Epithelial cell of proximal tubule (primary cell): Measurements from ENCODE around the gene SCN2A. TPM values are rescaled to one million over a fixed set of nuclear protein-coding genes. Genes with fewer than 3 reads are reported as not detected.

Experiments
- DNase-seq: peaks from one replicate; pipeline ENCODE4 v3.0.0-alpha.2; 2011; ENCODE audit warnings: low read depth
- H3K4me3 ChIP-seq: 2 replicates; pipeline ENCODE4 v1.5.1; 2011; ENCODE audit warnings: low read depth, mild to moderate bottlenecking, low read length
- total RNA-seq: library from RNA; depleted of rRNA; stranded (reverse); fragments of >200 nt; gene quantifications from 2 replicates; pipeline ENCODE4 v1.2.3, GENCODE V29; 2015
- TF ChIP-seq, protein P1 (sequence below): conservative IDR thresholded peaks from 2 replicates; pipeline ENCODE4 v1.5.1; 2012; ENCODE audit warnings: low read depth, mild to moderate bottlenecking, low read length

SCN2A gene
- total RNA-seq, 1 donor from 2014 or later = under 0.01 TPM

DNA sequence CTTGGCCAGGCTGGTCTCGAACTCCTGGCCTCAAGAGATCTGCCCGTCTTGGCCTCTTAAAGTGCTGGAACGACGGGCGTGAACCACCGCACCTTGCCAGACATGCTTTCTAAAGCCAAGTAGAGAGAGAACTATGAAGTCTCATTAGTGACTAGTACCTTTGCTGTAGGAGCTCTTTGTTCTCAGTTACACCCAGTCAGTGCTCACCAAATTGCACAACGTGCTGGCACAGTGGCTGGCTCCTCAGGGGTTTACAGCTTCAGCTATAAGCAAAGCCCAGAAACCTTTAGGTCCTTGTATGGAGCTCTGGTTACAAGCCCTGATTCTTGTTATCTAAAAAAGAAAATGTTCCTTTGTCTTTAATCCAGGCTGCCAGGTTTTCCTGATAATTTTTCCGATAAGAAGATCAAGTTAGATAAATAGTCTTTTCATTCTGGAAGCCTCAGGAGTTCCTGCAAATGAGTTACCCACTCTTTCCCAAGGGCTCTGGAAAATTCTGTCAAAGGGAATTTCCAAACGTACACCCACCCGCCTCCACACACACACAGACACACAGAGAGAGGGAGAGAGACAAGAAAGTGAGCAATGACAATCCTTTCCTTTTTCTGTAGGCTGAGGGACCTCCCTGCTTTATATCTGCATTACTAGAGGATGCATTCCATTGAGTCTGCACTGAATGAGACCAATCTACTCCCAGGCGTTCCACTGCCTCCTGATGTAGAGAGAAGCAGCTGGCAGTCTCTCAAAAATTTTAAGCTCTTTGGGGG is 130.1 kb downstream of the SCN2A start:
- no peak overlapping the region for H3K4me3 ChIP-seq
- DNase-seq = no peak
- TF ChIP-seq, protein P1, sequence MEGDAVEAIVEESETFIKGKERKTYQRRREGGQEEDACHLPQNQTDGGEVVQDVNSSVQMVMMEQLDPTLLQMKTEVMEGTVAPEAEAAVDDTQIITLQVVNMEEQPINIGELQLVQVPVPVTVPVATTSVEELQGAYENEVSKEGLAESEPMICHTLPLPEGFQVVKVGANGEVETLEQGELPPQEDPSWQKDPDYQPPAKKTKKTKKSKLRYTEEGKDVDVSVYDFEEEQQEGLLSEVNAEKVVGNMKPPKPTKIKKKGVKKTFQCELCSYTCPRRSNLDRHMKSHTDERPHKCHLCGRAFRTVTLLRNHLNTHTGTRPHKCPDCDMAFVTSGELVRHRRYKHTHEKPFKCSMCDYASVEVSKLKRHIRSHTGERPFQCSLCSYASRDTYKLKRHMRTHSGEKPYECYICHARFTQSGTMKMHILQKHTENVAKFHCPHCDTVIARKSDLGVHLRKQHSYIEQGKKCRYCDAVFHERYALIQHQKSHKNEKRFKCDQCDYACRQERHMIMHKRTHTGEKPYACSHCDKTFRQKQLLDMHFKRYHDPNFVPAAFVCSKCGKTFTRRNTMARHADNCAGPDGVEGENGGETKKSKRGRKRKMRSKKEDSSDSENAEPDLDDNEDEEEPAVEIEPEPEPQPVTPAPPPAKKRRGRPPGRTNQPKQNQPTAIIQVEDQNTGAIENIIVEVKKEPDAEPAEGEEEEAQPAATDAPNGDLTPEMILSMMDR = no peak

DNA sequence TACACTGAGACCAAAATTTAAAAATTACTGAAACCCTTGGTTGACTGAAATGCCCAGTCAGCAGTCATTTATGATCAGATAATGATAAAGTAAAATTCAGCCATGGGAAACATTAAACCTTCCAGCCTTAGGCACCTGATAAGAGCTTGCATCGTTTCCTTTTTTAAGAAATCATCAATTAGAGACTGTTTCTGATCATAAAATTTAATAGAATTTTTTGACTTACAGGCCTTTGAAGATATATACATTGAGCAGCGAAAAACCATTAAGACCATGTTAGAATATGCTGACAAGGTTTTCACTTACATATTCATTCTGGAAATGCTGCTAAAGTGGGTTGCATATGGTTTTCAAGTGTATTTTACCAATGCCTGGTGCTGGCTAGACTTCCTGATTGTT is 130.7 kb downstream of the SCN2A start:
- no peak overlapping the region for H3K4me3 ChIP-seq
- TF ChIP-seq, protein P1 = no peak
- no peak for DNase-seq

GRCh38 chr2:165371356-165371755 is 132.1 kb downstream of the SCN2A start:
- TF ChIP-seq, protein P1 = no peak
- H3K4me3 ChIP-seq = no peak overlapping the region
- DNase-seq = no peak

- no peak for DNase-seq
- TF ChIP-seq, protein P1 = no peak
- no peak overlapping the region for H3K4me3 ChIP-seq
Observed at GRCh38 chr2:165373278-165374010, 134.2 kb downstream of the SCN2A start.

- no peak for DNase-seq
- H3K4me3 ChIP-seq = no peak overlapping the region
- TF ChIP-seq, protein P1 = no peak
Observed at GRCh38 chr2:165376571-165376975, 137.4 kb downstream of the SCN2A start.

GRCh38 chr2:165382362-165382761 is 143.1 kb downstream of the SCN2A start:
- no peak for DNase-seq
- H3K4me3 ChIP-seq = no peak overlapping the region
- TF ChIP-seq, protein P1 = no peak
